SW 1271 (cell line): ENCODE data around the gene TNFRSF9.
"Not testable (repeated sequence)": the region's sequence is repeated elsewhere in the genome, so short reads cannot be mapped to it uniquely, and the experiment has no call there.

Experiments
- DNase-seq, 2 experiments: peaks; one replicate each; lab custom pipeline; 2025; lab: John Stamatoyannopoulos, UW

Gene TNFRSF9

DNA sequence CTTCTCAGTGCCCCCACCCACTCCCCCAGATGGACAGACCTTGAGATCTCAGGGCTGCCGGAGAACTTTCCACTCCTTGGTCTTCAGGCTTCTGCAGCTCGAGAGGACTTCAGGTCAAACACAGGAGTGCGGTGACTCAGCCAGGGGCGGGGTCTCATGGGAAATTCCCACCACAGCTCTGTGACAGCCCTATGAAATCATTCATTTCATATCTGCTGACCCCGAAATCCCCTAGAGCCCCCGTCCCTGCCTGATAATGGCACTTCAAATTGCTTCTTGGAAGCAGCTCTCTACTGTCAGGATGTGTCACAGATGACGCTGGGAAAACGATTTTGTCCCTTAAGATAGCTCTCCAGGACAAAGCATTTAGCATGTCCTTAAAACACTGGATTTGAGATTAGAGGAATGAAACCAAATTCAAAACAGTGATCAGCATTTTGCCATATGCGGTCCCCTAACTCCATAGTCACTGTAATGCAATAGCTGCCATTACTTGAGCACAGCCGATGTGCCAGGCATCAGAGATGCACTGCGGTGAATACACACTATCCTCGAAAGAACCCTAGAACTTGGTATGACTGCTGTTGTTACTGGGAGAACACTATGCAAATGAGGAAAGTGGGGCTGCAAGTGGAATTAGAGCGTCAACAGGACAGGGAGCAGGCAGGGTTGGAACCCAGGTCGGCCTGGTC is at the start of gene TNFRSF9:
TNFRSF9 (minus strand) TSS at position 95 of the 692 bp plus-strand sequence. CDS start 845 bp downstream, outside the sequence.
- no peak for DNase-seq

DNA sequence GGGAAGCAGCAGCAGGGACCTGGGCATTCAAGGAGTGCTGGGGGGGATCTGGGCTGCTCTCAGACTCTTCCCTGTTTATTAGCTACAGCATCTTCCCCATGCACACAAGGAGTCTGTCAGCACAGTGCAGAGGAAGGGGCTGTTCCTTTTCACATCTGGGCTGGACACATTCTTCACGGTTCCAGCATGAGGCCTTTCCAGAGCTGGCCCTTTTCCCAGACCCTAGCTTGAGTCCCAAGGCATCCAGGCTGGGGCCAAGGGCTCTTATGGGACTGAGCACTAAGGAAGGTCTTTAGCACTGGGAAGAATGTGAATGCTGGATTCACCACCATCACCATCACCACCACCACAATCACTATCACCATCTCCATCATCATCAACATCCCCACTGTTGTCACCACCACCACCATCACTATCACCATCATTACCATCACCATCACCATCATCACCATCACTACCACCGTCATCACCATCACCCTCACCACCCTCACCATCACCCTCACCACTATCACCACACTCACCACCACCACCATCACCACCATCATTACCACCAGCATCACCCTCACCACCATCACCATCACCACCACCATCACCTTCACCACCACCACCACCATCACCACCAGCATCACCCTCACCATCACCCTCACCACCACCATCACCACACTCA is 49.3 kb upstream of the TNFRSF9 start:
- no peak for DNase-seq

DNA sequence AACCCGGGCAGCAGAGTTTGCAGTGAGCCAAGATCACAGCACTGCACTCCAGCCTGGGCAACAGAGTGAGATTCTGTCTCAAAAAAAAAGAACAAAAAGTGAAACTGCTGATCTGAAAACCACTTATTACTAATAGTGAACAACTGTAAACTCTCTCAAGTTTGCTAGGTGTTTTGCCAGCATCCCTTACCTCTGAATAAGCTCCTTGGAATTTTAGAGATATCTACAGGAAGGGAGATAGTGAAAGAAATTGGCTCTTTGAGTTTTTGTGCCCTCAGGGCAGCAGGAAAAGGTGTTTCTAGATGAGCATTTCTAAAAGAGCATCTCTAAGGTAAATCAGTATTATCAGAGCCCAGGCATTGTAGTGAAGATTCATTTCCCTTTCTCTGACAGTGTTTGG is 47.9 kb upstream of the TNFRSF9 start:
- DNase-seq: peak in 1 of 2 experiments; percentile 19

DNA sequence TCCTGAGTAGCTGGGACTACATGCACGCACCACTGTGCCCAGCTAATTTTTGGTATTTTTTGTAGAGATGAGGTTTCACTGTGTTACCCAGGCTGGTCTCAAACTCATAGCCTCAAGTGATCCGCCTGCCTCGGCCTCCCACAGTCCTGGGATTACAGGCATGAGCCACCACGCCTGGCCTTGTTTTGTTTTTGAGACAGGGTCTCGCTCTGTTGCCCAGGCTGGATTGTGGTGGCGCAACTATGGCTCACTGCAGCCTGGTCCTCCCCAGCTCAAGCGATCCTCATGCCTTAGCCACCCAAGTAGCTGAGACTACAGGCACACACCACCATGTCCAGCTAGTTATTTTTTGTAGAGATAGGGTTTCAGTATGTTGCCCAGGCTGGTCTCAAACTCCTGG is 46.9 kb upstream of the TNFRSF9 start:
- no peak for DNase-seq

DNA sequence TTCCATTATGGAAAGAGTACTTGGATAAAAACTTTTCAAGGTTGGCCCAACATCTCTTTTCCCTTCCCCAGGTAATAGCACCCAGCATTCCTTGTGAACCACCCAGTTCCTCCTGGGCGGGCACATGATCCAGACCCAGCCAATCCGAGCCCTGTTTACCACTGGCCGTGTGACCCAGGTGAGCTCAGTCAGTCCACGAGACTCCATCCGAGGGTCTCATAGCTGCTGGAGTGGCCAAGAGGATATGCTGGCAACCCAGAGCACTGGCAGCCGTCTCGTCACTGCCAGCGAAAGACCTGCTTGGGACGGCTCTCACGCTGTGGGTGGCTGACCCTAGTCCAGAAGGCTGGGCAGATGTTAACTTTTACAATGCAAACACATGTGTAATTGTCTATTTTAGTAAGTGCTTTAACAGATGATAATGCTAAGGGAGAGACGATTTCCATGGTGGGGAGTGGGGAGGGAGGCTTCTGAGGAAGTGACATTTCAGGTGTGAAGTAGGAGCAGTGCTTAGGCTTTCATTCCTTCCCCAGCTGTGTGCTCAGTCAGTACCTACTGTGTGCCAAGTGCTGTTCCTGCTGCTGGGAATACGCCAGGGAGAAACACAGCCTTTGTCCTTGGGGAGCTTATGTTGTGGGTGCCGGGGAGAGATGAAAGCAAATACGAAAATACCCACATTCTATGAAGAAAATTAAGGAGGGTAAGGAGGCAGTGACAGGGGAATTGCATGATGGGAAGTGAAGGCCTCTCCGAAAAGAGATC is 45.4 kb upstream of the TNFRSF9 start:
- DNase-seq: no peak

DNA sequence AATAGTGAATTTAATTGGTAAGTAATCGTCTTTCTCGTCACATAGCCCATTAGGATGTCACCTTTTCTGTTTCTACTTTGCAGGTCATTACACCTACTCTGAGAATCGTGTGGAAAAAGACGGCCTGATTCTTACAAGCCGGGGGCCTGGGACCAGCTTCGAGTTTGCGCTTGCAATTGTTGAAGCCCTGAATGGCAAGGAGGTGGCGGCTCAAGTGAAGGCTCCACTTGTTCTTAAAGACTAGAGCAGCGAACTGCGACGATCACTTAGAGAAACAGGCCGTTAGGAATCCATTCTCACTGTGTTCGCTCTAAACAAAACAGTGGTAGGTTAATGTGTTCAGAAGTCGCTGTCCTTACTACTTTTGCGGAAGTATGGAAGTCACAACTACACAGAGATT is 44.2 kb upstream of the TNFRSF9 start:
- DNase-seq: no peak

DNA sequence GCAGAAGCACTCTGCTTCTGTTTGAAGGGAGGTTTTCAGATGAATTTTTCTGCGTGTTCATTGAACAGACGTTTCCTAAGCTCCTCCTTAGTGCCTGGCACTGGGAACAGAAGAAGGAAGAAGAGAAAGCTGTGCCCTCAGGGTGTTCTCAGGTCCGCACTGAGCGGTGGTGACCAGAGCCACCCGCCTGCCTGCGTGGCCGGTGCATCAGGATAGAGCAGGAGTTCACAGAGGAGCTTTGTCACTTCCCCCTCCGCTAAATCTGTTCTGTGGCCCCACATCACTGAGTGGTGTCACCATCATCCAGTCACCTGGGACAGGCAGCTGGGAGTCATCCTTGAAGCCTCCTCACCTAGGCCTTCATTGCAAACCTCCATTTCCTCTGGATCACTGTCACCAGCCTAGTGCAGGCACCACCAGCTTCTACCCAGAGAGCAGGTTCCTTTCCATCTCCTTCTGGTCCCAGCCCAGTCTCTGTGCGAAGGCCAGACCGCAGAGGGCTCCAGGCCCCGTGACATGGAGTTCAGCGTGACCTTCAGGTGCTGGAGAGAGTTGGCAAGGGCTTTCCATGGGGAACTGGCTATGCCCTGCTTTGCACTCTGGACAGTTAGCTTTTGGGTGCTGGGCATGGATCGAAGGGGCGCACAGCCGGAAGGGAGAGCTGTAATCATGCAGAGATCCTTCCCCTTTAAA is 42.6 kb upstream of the TNFRSF9 start:
- no peak for DNase-seq

DNA sequence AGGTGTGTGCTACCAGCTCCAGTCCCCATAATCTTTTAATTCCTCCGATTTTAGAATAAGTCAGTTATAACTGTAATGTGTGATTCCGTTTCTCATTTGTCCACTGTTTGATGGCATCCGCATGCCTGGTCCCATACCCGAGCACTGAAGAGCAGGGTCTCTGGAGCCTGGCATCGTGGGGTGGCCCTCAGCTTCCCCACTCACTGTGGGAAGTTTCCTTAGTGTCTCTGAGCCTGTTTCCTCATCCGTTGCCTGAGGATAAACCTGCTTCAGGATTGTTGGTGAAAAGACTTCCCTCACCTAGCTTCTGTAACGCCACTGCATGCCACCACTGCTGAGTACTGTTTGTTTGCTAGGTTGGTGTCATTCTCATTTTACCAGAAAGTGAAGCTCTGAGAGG is 40.3 kb upstream of the TNFRSF9 start:
- DNase-seq: no peak

DNA sequence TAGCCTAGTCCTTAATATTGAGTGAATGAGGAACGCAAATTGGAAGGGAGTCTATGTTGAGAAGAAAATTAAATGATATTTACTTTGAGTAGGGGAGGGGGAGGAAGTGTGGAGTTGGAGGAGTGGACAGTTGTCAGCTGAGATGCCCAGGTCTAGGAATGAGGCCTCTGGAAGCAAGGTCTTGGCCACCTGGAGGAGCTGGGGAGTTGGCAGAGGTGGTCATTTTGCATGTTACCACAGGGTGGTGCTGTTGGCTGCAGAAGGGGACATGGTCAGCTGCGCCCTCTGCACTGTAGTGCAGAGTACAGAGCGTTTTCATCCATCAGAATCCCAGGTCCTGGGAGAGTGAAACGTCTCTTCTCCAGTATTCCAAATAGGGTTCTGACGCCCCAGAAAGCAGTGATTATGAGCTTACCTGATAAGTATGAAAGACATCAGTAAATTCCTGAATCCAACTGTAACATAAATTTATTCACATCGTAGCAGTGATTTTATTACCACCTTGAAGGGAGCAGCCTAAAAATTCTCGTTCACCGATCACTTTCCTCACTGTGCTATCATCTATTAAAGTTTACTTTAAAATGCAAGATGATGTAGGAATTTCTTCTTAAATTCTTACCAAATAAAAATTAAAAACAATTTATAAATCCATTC is 34.7 kb upstream of the TNFRSF9 start:
- peak; percentile 38 to 77 for DNase-seq

DNA sequence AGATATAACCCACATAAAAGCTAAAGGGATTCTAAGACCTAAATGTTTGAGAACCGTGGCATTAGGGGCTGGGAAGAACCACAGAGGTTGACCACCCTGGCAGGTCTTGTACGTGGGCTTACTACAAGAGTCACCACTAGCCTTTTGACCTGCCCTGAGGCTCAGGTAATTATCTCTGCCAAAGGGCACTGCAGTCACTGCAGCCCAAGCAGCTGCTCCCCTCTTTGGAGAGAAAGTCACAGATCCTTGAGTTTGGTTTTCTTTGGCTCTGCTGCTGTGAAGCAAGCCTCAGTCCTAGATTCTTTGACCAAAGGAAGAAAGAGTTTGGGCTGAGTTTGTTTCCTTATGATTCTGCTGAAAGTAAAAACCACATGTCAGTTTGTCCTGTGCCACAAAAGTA is 32.4 kb upstream of the TNFRSF9 start:
- no peak for DNase-seq

DNA sequence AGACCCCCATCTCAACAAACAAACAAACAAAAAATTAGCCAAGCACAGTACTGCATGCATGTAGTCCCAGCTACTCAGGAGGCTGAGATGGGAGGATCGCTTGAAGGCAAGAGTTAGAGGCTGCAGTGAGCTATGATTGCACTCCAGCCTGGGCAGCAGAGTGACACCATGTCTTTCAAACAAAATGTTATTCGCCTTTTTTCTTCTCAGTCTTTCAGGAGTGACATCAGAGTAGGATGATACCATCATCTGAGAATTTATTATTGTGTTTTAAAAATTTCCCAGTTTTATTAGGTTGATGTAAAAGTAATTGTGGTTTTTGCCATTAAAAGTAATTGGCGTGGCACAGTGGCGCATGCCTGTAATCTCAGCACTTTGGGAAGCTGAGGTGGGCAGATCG is 31.6 kb upstream of the TNFRSF9 start:
- no peak for DNase-seq

DNA sequence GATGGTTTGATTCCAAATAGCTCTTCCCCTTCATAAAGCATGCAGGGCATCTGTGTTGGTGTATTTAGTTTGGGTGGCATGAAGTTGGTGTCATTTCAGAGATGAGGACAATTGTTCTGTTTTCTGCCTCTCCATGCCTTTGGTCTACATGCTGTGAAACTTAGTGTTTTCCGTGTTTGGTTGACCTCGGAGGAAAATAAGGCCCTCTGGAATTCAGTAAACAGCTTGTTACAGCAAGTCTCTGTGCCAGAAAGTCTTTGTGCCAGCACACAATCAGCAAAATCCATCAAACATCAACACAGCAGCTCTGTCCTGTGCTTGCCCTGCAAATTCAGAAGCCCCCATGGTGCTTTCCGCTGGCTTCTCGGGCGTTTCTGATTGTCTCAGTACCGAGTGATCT is 30.4 kb upstream of the TNFRSF9 start:
- no peak for DNase-seq

DNA sequence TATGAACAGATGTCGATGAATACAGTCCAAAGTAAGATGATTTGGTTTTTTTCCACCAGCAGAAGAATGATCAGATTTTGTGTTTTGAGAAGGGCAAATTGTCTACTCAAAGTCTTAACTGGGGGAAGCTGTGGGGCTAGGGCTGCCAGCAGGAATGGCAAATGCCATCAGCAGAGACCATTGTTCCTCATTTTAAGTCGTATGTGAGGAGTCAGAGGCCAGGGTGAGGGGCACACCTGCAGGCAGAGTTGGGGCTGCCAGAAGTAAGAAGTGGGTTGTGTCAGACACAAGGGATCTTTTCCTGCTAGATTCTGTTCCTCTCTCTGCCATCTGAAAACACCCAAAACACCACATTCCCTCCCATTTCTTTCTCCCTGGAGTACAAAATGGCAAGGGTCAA is 29.6 kb upstream of the TNFRSF9 start:
- no peak for DNase-seq

DNA sequence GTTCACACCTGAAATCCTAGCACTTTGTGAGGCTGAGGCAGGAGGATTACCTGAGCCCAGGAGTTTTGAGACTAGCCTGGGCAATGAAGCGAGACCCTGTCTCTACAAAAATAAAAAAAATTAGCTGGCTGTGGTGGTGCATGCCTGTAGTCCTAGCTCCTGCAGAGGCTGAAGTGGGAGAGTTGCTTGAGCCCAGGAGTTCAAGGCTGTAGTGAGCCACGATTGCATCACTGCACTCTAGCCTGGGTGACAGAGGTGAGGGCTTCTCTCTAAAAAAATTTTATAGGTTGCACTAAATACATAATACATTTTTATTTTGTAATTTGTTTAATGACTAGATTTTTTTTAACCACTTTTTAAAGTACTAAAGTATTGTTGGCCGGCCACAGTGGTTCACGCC is 27.0 kb upstream of the TNFRSF9 start:
- DNase-seq: no peak

DNA sequence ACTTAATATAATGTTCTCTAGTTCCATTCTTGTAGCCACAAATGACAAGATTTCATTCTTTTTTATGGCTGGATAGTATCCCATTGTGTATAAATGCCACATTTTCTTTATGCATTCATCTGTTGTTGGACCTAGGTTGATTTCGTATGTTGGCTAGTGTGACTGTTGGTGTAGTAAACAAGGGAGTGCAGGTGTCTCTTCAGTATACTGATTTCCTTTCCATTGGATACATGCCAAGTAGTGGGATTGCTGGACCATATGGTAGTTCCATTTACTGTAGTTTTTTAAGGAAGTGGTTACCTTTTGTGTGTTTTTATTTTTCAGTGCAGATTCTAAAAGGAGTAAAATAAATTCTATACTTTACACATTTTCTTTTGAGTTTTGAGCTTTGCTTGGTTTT is 26.6 kb upstream of the TNFRSF9 start:
- DNase-seq: no peak

DNA sequence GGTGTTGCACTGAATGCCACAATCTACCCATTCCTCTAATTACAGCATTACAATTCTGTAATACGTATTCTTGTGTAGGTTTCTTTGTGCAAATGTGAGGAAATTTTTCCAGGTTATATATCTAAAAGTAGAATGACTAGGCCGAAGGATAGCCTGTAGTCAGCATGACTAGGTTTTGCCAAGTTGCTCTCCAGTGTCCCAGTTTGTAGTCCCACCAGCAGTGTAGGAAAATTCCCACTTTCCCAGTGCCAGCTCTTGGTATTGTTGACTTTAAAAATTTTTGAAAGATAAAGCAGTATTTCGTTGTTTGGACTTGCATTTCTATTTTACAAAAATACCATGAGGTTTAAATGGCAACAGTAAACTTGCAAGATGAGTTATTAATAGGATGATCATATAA is 23.8 kb upstream of the TNFRSF9 start:
- DNase-seq: no peak

DNA sequence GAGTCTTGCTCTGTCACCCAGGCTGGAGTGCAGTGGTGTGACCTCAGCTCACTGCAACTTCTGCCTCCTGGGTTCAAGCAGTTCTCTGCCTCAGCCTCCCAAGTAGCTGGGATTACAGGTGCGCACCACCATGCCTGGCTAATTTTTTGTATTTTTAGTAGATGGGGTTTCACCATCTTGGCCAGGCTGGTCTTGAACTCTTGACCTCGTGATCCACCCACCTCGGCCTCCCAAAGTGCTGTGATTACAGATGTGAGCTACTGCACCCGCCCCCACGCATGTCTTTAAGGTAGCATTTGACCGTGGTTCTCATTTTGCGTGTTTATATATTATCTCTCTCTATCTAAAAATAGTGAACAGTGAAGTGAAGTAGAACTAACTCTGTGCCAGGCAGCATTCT is 23.2 kb upstream of the TNFRSF9 start:
- DNase-seq: not testable (repeated sequence)

DNA sequence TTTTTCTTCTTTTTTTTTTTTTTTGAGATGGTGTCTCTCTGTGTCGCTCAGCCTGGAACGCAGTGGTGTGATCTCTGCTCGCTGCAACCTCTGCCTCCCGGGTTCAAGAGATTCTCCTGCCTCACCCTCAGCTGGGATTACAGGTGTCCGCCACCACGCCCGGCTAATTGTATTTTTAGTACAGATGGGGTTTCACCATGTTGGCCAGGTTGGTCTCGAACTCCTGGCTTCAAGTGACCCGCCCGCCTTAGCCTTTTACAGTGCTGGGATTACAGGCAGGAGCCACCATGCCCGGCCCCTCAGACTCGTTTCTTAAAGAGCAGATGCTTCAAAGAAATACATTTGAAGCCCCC is 22.7 kb upstream of the TNFRSF9 start:
- DNase-seq: not testable (repeated sequence)

DNA sequence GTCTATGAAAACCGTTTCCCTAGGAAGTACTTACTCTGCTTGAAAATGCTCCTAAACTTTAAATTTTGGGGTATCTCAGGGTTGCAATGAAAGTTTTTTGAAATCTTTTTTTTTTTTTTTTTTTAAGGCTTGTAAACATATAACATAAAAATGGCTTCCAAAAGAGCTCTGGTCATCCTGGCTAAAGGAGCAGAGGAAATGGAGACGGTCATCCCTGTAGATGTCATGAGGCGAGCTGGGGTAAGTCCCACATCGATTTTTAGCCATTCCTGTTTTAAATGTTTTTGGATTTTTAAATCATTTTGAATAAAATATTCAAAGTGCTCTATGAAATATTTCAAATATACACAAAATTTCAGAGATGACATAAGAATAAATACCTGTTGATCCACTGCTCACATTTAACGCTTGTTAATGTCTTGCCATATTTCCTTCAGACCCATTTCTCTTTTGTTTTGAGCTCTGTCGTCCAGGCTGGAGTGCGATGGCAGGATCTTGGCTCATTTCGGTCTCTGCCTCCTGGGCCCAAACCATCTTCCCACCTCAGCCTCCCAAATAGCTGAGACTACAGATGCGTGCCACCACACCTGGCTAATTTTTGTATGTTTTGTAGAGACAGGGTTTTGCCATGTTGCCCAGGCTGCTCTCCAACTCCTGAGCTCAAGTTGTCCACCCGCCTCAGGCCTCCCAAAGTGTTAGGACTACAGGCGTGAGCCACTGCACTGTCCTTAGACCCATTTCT is 22.2 kb upstream of the TNFRSF9 start:
- peak in 1 of 2 experiments; percentile 13 for DNase-seq

DNA sequence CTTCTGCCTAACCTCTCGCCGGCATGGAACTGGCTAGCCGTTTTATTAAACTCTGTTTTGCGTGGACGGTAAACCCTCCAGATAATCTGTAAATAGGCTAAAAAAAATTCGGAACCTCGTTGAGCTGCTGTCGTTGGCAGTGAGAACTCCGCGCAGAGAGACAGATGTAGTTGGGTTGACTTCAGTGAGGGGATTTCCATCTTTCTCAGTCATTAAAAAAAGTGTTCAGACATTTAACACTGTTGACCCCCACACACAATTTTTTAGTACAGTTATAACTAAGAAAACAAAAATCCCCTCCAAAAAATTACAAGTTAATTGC is 21.3 kb upstream of the TNFRSF9 start:
- DNase-seq: no peak

DNA sequence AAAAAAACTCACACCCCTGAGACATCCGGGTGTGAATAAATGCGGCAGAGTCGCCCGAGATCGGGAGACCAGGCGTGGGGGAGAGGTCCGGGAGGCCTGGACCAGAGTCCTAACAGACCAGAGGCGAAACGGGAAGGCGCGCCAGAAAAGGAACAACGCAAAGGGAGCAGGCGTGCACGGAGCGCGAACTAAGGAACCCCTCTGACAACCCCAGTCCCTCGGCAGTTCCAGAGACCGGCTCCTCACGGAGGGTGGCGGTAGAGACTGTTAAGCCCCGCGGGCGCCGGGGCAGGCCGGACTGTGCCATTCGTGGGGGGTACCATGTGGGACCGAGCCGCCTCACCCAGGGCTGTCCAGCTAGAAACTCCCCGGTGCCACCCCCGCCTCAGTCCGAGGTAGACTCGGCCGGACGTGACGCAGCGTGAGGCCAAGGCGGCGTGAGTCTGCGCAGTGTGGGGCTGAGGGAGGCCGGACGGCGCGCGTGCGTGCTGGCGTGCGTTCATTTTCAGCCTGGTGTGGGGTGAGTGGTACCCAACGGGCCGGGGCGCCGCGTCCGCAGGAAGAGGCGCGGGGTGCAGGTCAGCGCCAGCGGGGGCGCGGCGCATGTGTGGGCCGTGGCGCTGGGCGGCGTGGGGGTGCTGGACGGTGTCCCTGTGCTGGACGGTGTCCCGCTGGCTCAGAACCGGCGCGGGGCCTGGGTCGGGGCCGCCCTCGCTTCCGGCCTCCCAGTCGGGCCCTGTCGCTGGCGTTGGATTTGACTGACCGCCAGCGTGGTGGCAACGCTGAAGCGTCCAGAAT is 20.8 kb upstream of the TNFRSF9 start, which contains the start of gene PARK7:
PARK7 (plus strand) TSS at position 496 of the 798 bp plus-strand sequence. CDS start 1,075 bp downstream, outside the sequence.
- DNase-seq: peak; percentile 87 to 96
